ENCODE measurements around the gene SNX14.
A peak's percentile ranks its signal among the peaks of the same experiment; 100 is the strongest.
"Not testable (repeated sequence)": the region's sequence is repeated elsewhere in the genome, so short reads cannot be mapped to it uniquely, and the experiment has no call there.

Gene SNX14

DNA sequence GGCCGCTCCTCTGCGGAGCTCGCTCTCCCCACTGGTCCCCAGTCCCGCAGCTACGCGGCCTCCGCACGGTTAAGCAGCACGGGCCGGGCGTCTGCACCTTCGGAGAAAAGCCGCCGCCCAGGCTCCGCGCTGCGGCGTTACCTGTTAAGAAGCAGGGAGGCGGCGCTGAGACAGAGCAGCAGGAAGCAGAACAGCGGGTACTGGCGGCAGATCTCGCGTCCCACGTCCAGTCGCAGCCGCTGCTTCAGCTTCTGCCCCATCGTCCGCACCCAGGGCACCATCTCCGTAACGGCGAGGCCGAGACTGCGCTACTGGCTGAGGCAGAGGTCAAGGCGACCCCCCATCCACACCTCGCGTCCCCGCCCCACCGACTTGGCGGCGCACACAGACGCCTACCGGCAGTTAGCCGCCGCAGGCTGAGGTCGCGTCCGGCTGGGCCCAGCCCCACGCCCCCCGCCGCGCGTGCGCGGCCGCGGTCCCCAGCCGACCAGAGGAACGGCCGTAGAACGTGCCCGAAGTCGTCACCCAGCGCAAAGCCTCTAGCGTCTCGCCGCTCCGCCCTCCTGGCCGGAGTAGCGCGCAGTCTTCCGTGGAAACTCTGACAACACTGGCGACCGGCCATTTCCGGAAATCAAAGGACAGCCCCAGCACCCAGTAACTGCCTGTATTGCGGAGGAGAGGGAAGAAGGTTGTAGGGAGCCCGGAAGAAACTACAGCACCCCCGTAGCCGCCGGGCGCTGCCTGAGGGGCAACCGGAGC is at the start of gene SNX14:
Gene SNX14 (minus strand): TSS at position 421 of the 759 bp plus-strand sequence. CDS start 140 bp downstream, at position 281.
- DNase-seq (ENCODE audit: low read depth in 3 of 3), result peak; percentile 44 to 51 (median 51)

DNA sequence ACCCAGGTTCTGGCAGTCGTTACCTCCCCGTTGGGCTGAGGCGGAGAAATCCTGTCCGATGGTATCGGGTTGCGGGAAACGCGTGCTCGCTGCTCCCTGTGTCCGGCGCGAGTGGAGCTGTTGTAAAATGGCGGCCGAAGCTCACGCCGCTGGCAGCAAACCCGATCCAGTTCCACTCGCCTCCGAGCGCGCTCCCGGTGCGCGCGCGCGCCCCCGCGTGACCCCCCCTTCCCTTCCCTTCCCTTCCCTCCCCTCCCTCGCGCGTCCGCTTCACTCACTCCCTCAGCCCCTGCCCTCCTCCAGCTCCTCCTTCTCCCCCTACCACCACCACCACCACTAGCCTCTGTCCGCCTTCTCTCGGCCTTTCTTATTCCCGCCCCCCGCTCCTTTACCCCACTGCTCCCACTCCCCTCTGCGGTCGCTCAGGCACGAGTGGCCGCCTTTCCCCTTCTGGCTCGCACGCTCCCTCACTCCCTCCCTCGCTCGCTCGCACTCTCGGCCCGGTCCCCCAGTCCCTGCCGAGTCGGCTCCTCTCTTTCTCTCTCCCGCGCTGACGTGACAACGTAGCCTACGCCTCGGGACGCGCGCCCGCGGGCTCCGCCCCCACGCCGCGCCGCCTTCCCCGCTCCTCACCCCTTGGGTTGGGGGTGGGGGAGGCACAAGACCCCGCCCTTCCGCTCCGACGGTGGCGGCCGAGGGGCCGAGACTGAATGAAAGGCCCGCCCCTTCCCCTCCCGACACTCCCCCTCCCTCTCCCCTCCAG is 49.3 kb upstream of the SNX14 start, which contains the start of gene SYNCRIP:
Gene SYNCRIP (minus strand): TSS at position 113 of the 763 bp plus-strand sequence. CDS start 1,447 bp downstream, outside the sequence.
- peak; percentile 96 to 98 (median 98) for DNase-seq (ENCODE audit: low read depth in 3 of 3)

DNA sequence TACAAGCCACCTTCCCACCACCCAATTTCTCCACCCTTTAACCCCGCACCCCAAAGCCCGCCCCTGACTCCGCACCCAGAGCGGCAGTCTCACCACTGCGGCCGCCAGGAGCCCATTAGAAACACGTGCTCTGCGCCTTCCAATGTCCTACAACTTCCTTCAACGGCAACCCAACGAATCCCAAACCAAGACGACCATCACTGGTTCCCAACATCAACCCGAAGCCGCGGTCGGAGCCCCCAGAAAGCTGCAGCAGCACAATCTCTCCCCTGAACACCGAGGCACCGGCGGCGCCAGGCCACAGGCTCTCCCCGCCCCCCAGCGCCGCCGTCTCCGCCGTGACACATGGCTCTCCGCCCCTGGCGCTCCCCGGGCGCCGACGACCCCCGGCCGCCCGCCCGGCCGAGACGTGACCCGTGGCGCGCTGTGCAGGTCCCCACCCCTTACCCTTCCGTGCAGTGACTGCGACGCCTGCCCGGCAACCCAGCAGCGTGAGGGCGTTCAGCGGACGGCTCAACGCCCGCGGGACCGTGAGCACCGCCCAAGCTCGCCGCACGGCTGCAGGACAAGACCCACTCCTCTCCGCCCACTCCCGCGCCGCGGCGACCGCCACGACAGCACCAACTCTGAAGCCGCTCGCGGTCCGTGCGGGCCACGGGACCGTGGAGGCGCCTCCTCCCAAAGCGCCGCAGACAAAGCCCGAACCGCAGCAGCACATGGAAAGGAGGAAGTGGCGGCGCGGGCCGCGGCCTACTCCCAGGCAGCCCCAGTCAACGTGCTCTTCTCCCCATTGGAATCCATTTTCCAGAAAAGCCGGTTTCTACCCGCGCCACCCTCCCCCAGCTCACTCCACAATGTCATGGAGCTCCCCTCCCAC is 48.5 kb upstream of the SNX14 start:
- DNase-seq (ENCODE audit: low read depth in 3 of 3), result peak; percentile 30 to 42 (median 39)

DNA sequence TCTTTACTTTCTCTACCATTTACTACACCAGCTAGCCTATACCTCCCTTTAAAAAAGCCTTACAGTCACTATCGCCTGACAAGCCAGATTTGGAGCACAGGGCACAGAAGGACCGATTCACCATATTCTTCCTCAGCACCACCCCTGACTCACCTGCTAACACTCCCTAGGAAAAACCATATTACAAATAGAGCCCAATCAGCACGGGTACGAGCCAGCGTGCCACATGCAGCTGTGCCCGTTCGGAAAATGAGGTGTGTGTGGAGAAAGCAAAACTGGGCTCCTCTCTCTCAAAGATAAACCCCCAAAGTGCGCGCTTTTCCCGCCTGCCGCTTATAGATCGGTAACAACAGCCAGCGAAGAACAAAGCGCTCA is 47.9 kb upstream of the SNX14 start:
- peak in 1 of 3 experiments; percentile 2 for DNase-seq (ENCODE audit: low read depth in 3 of 3)

DNA sequence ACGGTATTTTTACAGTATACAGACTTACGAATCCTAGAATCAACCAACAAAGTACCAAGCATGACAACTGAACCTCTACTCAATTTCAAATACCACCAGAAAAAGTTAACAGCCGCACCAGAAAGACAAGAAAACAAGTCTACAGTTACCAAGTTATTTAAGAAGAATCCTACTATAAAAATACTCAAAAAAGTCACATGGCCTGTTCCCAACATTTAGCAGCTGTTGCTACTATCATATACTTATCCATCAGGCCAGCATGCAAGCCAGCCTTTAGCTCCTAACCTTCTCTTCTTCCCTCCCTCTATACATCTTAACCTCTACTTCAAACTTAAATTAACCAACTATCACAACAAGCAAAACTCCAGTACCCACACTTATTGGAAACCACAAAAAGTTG is 47.2 kb upstream of the SNX14 start:
- no peak for DNase-seq (ENCODE audit: low read depth in 3 of 3)

- DNase-seq (ENCODE audit: low read depth in 3 of 3), result no peak
These were observed 43.9 kb upstream of the SNX14 start for GRCh38 chr6:85637579-85637978.

DNA sequence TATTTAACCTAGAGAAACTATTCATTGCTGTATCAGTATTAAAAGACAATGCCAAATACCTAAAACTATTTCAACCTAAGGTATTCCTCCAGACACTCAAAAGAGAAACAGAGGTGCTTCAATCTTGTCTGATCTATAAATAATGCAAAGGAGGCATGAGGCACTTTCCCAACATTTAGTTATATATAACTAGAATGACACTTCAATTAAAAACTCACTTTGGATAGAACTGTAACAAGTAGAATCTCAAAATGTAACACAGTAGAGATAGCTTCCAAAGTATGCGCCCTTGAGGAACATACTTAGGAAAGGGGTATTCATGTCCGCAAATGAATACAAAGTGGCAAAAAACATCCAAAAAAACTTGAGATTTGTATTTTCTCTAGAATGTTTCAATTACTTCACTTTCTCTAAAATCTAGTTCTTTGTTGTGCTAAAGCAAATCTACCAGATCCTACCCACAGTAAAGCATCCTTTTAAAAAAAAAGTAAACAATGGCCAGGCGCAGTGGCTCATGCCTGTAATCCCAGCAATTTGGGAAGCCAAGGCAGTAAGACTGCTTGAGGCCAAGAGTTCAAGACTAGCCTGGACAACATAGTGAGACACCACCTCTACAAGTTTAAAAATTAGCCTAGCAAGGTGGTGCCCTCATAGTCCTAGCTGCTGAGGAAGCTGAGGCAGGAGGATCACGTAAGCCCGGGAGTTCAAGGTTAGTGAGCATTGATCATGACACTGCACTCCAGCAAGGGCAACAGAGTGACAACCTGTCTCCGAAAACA is 38.7 kb upstream of the SNX14 start:
- DNase-seq (ENCODE audit: low read depth in 3 of 3), result no peak

DNA sequence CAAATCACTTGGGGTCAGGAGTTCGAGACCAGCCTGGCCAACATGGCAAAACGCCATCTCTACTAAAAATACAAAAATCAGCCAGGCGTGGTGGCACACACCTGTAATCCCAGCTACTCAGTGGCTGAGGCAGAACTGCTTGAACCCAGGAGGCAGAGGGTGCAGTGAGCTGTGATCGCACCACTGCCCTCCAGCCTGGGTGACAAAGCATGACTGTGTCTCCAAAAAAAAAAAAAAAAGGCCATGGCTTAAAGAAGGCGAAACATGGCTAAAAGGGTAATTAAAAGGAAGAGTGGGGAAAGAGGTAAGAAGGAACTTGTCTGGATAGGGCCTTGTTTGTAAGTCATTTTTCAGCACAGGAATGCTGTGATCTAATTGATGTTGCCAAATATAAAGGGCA is 37.5 kb upstream of the SNX14 start:
- not testable (repeated sequence) for DNase-seq (ENCODE audit: low read depth in 3 of 3)

GRCh38 chr6:85628353-85628752 is 34.7 kb upstream of the SNX14 start:
- DNase-seq (ENCODE audit: low read depth in 3 of 3), result no peak

DNA sequence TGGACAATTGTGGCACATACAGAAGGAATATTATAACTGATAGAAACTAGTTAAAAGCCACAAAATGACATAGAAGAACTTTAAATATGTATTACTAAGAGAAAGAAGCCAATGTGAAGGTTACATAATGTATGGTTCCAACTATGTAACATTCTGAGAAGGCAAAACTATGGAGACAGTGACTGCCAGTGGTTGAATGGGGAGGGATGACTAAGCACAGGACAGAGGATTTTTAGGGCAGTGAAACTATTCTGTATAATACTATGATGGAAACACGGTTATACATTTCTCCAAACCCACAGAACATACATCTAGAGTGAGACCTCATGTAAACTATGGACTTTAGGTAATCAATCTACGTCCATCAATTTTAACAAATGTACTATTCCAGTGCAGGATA is 26.6 kb upstream of the SNX14 start:
- no peak for DNase-seq (ENCODE audit: low read depth in 3 of 3)

GRCh38 chr6:85614780-85615179 is 21.1 kb upstream of the SNX14 start:
- no peak for DNase-seq (ENCODE audit: low read depth in 3 of 3)

- DNase-seq (ENCODE audit: low read depth in 3 of 3), result no peak
These were observed 19.2 kb upstream of the SNX14 start for GRCh38 chr6:85612690-85613474.

DNA sequence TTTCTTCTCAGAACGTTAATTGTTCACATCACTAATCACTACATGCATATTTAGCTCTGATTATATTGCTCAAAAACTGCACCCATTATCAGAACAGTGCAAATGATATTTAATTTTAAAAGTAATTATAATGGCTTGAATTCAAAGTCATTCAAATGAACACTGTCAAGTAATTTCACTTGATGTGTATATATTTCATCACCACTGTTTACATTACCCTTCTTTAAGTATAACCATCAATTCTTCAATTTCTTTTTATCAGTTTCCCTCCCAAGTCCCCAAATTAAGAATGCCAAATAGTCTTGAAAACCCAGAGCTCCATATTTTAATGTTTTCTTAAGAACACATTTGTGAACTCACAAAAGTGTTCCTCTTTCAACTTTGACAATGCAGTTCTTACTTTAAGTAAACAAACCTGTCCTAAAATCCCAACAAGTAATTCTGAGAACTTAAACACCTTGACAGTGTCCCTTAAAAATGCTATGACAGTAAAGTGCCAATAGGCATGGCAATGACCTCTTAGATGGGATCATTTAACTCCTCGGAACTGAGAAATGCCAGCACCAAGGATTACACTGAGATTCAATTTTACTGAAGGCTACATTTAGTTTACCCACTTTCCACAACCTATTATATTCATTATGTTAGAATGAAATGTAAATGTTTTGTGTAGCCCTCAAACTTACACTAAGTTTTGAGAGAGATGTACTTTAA is 16.7 kb upstream of the SNX14 start:
- no peak for DNase-seq (ENCODE audit: low read depth in 3 of 3)

DNA sequence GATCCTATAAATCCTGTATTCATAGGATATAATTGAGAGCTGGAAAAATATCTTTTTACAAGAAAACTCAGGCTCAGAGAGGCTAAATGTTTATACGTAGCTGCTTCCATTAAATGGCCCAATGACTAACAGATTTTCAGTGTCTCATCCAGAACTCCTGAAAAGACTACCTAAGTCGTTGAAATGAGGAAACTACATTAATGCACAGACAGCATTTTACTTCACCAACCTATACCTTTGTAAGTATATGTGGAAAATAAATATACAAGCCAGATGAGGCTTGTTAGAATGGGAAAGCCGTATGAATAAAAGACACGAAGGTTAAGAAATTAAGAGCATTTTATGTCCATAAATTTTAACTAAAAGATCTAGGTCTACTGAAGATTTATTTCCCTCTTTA is 8.4 kb upstream of the SNX14 start:
- DNase-seq (ENCODE audit: low read depth in 3 of 3), result no peak

DNA sequence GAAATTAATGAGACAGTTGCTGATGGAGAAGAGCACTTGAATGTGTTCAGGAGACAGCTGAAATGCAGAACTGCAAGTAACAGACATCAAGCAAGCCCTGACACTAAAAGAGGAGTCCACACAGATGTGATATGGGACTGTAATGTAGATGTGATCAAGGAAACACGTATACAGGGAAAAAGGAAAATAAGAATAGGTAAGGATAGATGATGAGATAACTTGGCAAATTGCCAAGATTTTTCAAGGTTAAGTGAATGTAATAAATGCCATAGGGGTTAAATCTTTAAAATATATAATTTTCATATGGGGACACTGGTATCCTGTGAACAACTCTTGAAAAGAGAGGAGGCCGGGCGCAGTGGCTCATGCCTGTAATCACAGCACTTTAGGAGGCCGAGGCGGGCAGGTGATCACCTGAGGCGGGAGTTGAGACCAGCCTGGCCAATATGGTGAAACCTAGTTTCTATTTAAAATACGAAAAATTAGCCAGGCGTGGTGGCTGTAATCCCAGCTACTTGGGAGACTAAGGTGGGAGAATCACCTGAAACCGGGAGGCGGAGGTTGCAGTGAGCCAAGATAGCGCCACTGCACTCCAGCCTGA is 7.2 kb upstream of the SNX14 start:
- no peak for DNase-seq (ENCODE audit: low read depth in 3 of 3)

- DNase-seq (ENCODE audit: low read depth in 3 of 3), result peak in 2 of 3 experiments; percentile 2 to 18
These were observed 706 bp upstream of the SNX14 start for GRCh38 chr6:85594197-85594930.

DNA sequence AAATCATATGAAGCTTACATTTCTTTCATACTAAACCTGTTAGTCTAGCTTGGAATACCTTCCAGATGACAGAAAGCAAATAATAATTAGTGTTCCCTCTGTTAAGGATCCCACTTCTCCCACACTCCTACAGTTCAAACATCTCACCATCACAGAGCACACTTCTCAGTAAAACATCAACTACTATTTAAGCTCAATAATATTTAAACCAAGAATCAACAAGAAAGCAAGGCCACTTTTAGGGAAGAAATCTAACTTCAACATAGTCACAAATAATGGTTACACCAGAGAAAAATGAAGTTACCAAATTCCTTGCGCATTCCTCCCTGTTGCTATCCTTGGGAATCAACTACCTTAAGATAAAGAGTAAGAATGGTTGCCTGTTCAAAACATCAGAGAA is 1.6 kb downstream of the SNX14 start:
- no peak for DNase-seq (ENCODE audit: low read depth in 3 of 3)

- DNase-seq (ENCODE audit: low read depth in 3 of 3), result no peak
These were observed 2.5 kb downstream of the SNX14 start for GRCh38 chr6:85591207-85591606.

- DNase-seq (ENCODE audit: low read depth in 3 of 3), result no peak
These were observed 7.9 kb downstream of the SNX14 start for GRCh38 chr6:85585741-85586140.
